NCI-H524 (cell line): ENCODE measurements around the gene MS4A10.

Experiments
- DNase-seq, 2 experiments: peaks; one replicate each; lab custom pipeline; 2025; lab: John Stamatoyannopoulos, UW

Gene MS4A10

GRCh38 chr11:60825118-60825517, 40.0 kb downstream of the MS4A10 start:
- DNase-seq, result no peak

- no peak for DNase-seq
Measured at GRCh38 chr11:60825790-60826189, 40.7 kb downstream of the MS4A10 start.

- DNase-seq, result no peak
Measured at GRCh38 chr11:60830478-60831142, 45.5 kb downstream of the MS4A10 start.

GRCh38 chr11:60831143-60831500, 46.0 kb downstream of the MS4A10 start:
- peak; percentile 77 to 90 for DNase-seq

- peak in 1 of 2 experiments; percentile 11 for DNase-seq
Measured at GRCh38 chr11:60831501-60832079, 46.5 kb downstream of the MS4A10 start.

- no peak for DNase-seq
Measured at GRCh38 chr11:60834742-60835533, 49.8 kb downstream of the MS4A10 start.

- DNase-seq, result peak; percentile 23 to 82
Measured at GRCh38 chr11:60835534-60835846, 50.4 kb downstream of the MS4A10 start.

- peak; percentile 39 to 70 for DNase-seq
Measured at GRCh38 chr11:60836866-60837515, 51.9 kb downstream of the MS4A10 start.

- peak in 1 of 2 experiments; percentile 14 for DNase-seq
Measured at GRCh38 chr11:60838132-60838531, 53.0 kb downstream of the MS4A10 start.

GRCh38 chr11:60840470-60841430, 55.6 kb downstream of the MS4A10 start:
- DNase-seq, result peak in 1 of 2 experiments; percentile 8

GRCh38 chr11:60841797-60842667, 56.9 kb downstream of the MS4A10 start, which contains the start of gene CCDC86:
Gene CCDC86 (plus strand): TSS chr11:60842113. CDS start chr11:60842125, 12 bp downstream.
- peak; percentile 88 to 95 for DNase-seq

- peak in 1 of 2 experiments; percentile 26 for DNase-seq
Measured at GRCh38 chr11:60842668-60843600, 57.8 kb downstream of the MS4A10 start.

- no peak for DNase-seq
Measured at GRCh38 chr11:60844045-60844869, 59.1 kb downstream of the MS4A10 start.

- no peak for DNase-seq
Measured at GRCh38 chr11:60844870-60845221, 59.7 kb downstream of the MS4A10 start.

GRCh38 chr11:60845338-60845737, 60.2 kb downstream of the MS4A10 start:
- no peak for DNase-seq

- DNase-seq, result no peak
Measured at GRCh38 chr11:60847281-60847680, 62.1 kb downstream of the MS4A10 start.

- DNase-seq, result no peak
Measured at GRCh38 chr11:60847896-60848295, 62.8 kb downstream of the MS4A10 start.

GRCh38 chr11:60848714-60849151, 63.6 kb downstream of the MS4A10 start:
- no peak for DNase-seq
